ENCODE measurements around the gene PDGFA. TPM values are rescaled to one million over a fixed set of nuclear protein-coding genes. Genes with fewer than 3 reads are reported as not detected.

The PDGFA gene
- total and polyA plus RNA-seq, 5 donors from 2014 or later = 2.9 TPM; not detected in 4

DNA sequence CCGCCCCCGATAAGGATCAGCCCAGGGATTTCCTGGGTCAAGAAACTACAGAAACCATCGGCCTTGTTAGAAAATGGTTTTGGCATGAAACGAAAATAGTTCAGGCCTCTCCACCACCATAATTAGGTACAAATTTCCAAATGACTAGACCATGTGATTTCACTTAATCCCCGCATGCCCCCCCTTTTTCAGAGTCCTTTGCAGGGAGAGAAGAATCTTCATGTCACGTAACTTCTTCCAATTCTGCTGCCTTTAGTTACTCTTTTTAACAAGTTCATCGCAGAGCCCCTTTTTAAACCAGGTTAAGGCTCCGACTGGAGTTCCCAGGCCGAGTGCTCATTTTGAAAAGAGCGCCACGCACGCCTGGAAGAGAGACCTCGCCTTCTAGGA, 3.4 kb downstream of the PDGFA start:
- DNase-seq (no peak), ATAC-seq (ENCODE audit: low read depth in 2 of 2) (no peak)
- H3K36me3 Mint-ChIP-seq = no peaks in the 10 kb centered on the region
- no peaks in the 10 kb centered on the region for H3K9me3 Mint-ChIP-seq
- H3K27ac Mint-ChIP-seq = peak overlapping the region in 1 of 3 donors; percentile 26
- H3K4me1 Mint-ChIP-seq = peaks cover 0 to 14% (median 0%) of the 10 kb centered on the region in 4 donors
- Histone ChIP-seq H3K9me3 (ENCODE audit: control insufficient read depth in 2 of 2, low read length in 2 of 2) (no peaks in the 10 kb centered on the region), H3K36me3 (ENCODE audit: control insufficient read depth, insufficient read depth, low read length) (no peaks in the 10 kb centered on the region), H3K4me1 (ENCODE audit: control insufficient read depth, insufficient read depth, low read length, poor library complexity, severe bottlenecking) (peaks cover 35% of the 10 kb centered on the region), H3K4me3 (ENCODE audit: low read depth, low read length) (no peak overlapping the region), H3K27me3 (ENCODE audit: control insufficient read depth, insufficient read depth, low read length) (no peaks in the 10 kb centered on the region), H3K27ac (ENCODE audit: insufficient read depth, low read length, poor library complexity, severe bottlenecking) (no peak overlapping the region)
- H3K27me3 Mint-ChIP-seq = peaks cover 21% of the 10 kb centered on the region
- no peak overlapping the region for H3K4me3 Mint-ChIP-seq

GRCh38 chr7:515628-516027, 4.0 kb downstream of the PDGFA start:
- Histone ChIP-seq H3K27ac (ENCODE audit: insufficient read depth, low read length, poor library complexity, severe bottlenecking) (no peak overlapping the region), H3K27me3 (ENCODE audit: control insufficient read depth, insufficient read depth, low read length) (no peaks in the 10 kb centered on the region), H3K36me3 (ENCODE audit: control insufficient read depth, insufficient read depth, low read length) (no peaks in the 10 kb centered on the region), H3K4me3 (ENCODE audit: low read depth, low read length) (no peak overlapping the region), H3K9me3 (ENCODE audit: control insufficient read depth in 2 of 2, low read length in 2 of 2) (no peaks in the 10 kb centered on the region), H3K4me1 (ENCODE audit: control insufficient read depth, insufficient read depth, low read length, poor library complexity, severe bottlenecking) (peaks cover 30% of the 10 kb centered on the region)
- no peak overlapping the region for H3K4me3 Mint-ChIP-seq
- H3K4me1 Mint-ChIP-seq = peaks cover 0 to 11% (median 0%) of the 10 kb centered on the region in 4 donors
- ATAC-seq (ENCODE audit: low read depth in 2 of 2) (no peak), DNase-seq (no peak)
- no peaks in the 10 kb centered on the region for H3K36me3 Mint-ChIP-seq
- peak overlapping the region in 1 of 3 donors; percentile 20 for H3K27ac Mint-ChIP-seq
- peaks cover 20% of the 10 kb centered on the region for H3K27me3 Mint-ChIP-seq
- H3K9me3 Mint-ChIP-seq = no peaks in the 10 kb centered on the region

GRCh38 chr7:514651-515598, 4.7 kb downstream of the PDGFA start:
- peaks cover 20% of the 10 kb centered on the region for H3K27me3 Mint-ChIP-seq
- H3K9me3 Mint-ChIP-seq = no peaks in the 10 kb centered on the region
- no peak overlapping the region for H3K27ac ChIP-seq (ENCODE audit: insufficient read depth, low read length, poor library complexity, severe bottlenecking)
- H3K36me3 Mint-ChIP-seq = no peaks in the 10 kb centered on the region
- peaks cover 0 to 11% (median 0%) of the 10 kb centered on the region in 4 donors for H3K4me1 Mint-ChIP-seq
- no peaks in the 10 kb centered on the region for H3K9me3 ChIP-seq (ENCODE audit: control insufficient read depth in 2 of 2, low read length in 2 of 2)
- peak overlapping the region in 1 of 3 donors; percentile 48 for H3K27ac Mint-ChIP-seq
- no peaks in the 10 kb centered on the region for H3K36me3 ChIP-seq (ENCODE audit: control insufficient read depth, insufficient read depth, low read length)
- no peak for DNase-seq
- no peak for ATAC-seq (ENCODE audit: low read depth in 2 of 2)
- peaks cover 23% of the 10 kb centered on the region for H3K4me1 ChIP-seq (ENCODE audit: control insufficient read depth, insufficient read depth, low read length, poor library complexity, severe bottlenecking)
- H3K27me3 ChIP-seq (ENCODE audit: control insufficient read depth, insufficient read depth, low read length) = no peaks in the 10 kb centered on the region
- peak overlapping the region; percentile 22 to 76 (median 41) for H3K4me3 Mint-ChIP-seq
- H3K4me3 ChIP-seq (ENCODE audit: low read depth, low read length) = no peak overlapping the region

- Histone ChIP-seq H3K27me3 (ENCODE audit: control insufficient read depth, insufficient read depth, low read length) (no peaks in the 10 kb centered on the region), H3K4me1 (ENCODE audit: control insufficient read depth, insufficient read depth, low read length, poor library complexity, severe bottlenecking) (peaks cover 22% of the 10 kb centered on the region), H3K4me3 (ENCODE audit: low read depth, low read length) (no peak overlapping the region), H3K36me3 (ENCODE audit: control insufficient read depth, insufficient read depth, low read length) (no peaks in the 10 kb centered on the region), H3K9me3 (ENCODE audit: control insufficient read depth in 2 of 2, low read length in 2 of 2) (no peaks in the 10 kb centered on the region), H3K27ac (ENCODE audit: insufficient read depth, low read length, poor library complexity, severe bottlenecking) (no peak overlapping the region)
- Mint-ChIP-seq H3K27ac (no peak overlapping the region), H3K4me1 (peaks cover 0 to 11% (median 0%) of the 10 kb centered on the region in 4 donors), H3K27me3 (peaks cover 20% of the 10 kb centered on the region), H3K4me3 (peak overlapping the region in 1 of 4 donors; percentile 76), H3K9me3 (no peaks in the 10 kb centered on the region), H3K36me3 (no peaks in the 10 kb centered on the region)
- ATAC-seq (ENCODE audit: low read depth in 2 of 2) = no peak
- no peak for DNase-seq
Observed at GRCh38 chr7:514242-514641, 5.4 kb downstream of the PDGFA start.

DNA sequence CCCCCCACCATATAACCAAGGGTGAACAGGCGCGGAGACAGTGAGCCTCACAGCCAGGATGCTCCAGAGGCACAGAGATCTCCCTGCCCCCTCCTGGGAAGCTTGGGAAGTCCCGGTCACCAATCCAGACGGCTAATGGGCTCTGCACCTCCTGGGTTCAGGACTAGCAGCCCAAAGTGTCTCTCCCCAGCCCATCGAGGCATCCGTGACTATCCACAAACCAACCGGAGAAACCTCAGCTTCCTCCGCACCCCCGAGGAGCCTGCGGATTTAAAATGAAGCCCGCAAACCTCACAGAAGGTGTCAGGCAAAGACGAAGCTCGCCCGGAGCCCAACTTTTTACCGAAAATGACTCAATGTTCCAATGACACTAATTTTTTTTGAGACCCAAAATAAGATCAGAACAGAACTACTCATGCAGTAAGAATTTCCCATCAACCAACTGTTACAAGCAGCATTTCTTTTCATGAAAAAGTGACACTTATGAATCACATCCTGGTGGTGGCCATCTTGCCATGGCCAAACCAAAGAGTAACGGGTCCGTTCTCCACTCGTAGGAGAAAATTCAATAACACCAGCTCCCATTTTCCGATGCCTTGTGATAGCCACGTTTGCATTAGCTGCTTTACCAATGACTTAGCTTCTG, 6.0 kb downstream of the PDGFA start:
- Mint-ChIP-seq H3K36me3 (no peaks in the 10 kb centered on the region), H3K4me3 (no peak overlapping the region), H3K27me3 (peaks cover 20% of the 10 kb centered on the region), H3K27ac (no peak overlapping the region), H3K9me3 (no peaks in the 10 kb centered on the region), H3K4me1 (peaks cover 0 to 10% (median 0%) of the 10 kb centered on the region in 4 donors)
- H3K27ac ChIP-seq (ENCODE audit: insufficient read depth, low read length, poor library complexity, severe bottlenecking) = no peak overlapping the region
- H3K9me3 ChIP-seq (ENCODE audit: control insufficient read depth in 2 of 2, low read length in 2 of 2) = no peaks in the 10 kb centered on the region
- H3K4me3 ChIP-seq (ENCODE audit: low read depth, low read length) = no peak overlapping the region
- DNase-seq (no peak), ATAC-seq (ENCODE audit: low read depth in 2 of 2) (no peak)
- no peaks in the 10 kb centered on the region for H3K27me3 ChIP-seq (ENCODE audit: control insufficient read depth, insufficient read depth, low read length)
- peaks cover 16% of the 10 kb centered on the region for H3K4me1 ChIP-seq (ENCODE audit: control insufficient read depth, insufficient read depth, low read length, poor library complexity, severe bottlenecking)
- H3K36me3 ChIP-seq (ENCODE audit: control insufficient read depth, insufficient read depth, low read length) = no peaks in the 10 kb centered on the region

DNA sequence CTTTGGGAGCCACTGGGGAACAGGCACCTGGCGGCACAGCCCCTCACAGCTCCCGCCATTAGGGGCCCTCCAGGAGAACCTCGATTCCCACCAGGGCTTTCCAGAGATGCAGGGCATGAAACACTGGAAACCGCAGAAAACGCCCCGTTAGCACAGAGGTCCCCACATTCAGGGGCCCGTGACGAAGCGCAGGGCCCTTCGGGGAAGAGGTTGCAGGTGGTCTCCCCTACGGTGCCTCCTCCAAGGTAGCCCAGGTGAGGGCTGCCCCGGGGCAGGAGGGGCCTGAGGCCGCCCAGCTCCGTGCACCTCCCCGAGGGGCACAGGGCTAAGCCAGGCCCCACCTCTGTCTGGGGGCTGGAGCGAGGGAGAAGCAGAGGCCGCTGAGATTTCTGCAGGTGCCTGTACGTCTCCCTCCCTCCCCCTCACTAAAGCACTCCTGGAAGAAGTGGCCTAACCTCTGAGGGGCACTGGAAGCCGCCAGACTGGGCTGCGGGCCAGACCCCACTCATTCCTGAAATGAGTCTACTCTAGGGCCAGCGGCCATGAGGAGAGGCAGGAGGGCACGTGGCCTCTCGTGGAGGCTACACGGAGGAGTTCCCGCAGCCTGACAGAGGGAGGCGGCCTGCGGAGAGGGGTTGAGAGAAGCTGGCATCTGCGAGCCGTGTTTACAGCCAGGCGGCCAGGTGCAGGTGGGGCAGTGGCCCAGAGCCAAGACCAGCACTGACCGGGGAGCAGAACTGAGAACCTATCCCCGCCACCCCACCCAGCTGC, 6.9 kb downstream of the PDGFA start:
- H3K27me3 ChIP-seq (ENCODE audit: control insufficient read depth, insufficient read depth, low read length) = no peaks in the 10 kb centered on the region
- H3K9me3 Mint-ChIP-seq = no peaks in the 10 kb centered on the region
- no peak overlapping the region for H3K27ac ChIP-seq (ENCODE audit: insufficient read depth, low read length, poor library complexity, severe bottlenecking)
- H3K27me3 Mint-ChIP-seq = peaks cover 17% of the 10 kb centered on the region
- no peaks in the 10 kb centered on the region for H3K36me3 Mint-ChIP-seq
- H3K27ac Mint-ChIP-seq = no peak overlapping the region
- H3K4me3 ChIP-seq (ENCODE audit: low read depth, low read length) = no peak overlapping the region
- no peak overlapping the region for H3K4me3 Mint-ChIP-seq
- H3K4me1 Mint-ChIP-seq = peaks cover 0 to 5% (median 0%) of the 10 kb centered on the region in 4 donors
- no peaks in the 10 kb centered on the region for H3K36me3 ChIP-seq (ENCODE audit: control insufficient read depth, insufficient read depth, low read length)
- DNase-seq = no peak
- no peak for ATAC-seq (ENCODE audit: low read depth in 2 of 2)
- H3K9me3 ChIP-seq (ENCODE audit: control insufficient read depth in 2 of 2, low read length in 2 of 2) = no peaks in the 10 kb centered on the region
- peaks cover 7% of the 10 kb centered on the region for H3K4me1 ChIP-seq (ENCODE audit: control insufficient read depth, insufficient read depth, low read length, poor library complexity, severe bottlenecking)

GRCh38 chr7:512146-512510, 7.5 kb downstream of the PDGFA start:
- Histone ChIP-seq H3K36me3 (ENCODE audit: control insufficient read depth, insufficient read depth, low read length) (no peaks in the 10 kb centered on the region), H3K4me1 (ENCODE audit: control insufficient read depth, insufficient read depth, low read length, poor library complexity, severe bottlenecking) (peaks cover 2% of the 10 kb centered on the region), H3K4me3 (ENCODE audit: low read depth, low read length) (no peak overlapping the region), H3K27me3 (ENCODE audit: control insufficient read depth, insufficient read depth, low read length) (no peaks in the 10 kb centered on the region), H3K27ac (ENCODE audit: insufficient read depth, low read length, poor library complexity, severe bottlenecking) (no peak overlapping the region), H3K9me3 (ENCODE audit: control insufficient read depth in 2 of 2, low read length in 2 of 2) (no peaks in the 10 kb centered on the region)
- no peak overlapping the region for H3K4me3 Mint-ChIP-seq
- DNase-seq (no peak), ATAC-seq (ENCODE audit: low read depth in 2 of 2) (no peak)
- H3K9me3 Mint-ChIP-seq = no peaks in the 10 kb centered on the region
- H3K36me3 Mint-ChIP-seq = no peaks in the 10 kb centered on the region
- H3K4me1 Mint-ChIP-seq = peaks cover 0 to 3% (median 0%) of the 10 kb centered on the region in 4 donors
- no peak overlapping the region for H3K27ac Mint-ChIP-seq
- H3K27me3 Mint-ChIP-seq = peaks cover 14% of the 10 kb centered on the region

Data from CD4-positive, CD25-positive, alpha-beta regulatory T cell (primary cell).